Measurements from ENCODE around the gene ZC3H15.

The ZC3H15 gene

DNA sequence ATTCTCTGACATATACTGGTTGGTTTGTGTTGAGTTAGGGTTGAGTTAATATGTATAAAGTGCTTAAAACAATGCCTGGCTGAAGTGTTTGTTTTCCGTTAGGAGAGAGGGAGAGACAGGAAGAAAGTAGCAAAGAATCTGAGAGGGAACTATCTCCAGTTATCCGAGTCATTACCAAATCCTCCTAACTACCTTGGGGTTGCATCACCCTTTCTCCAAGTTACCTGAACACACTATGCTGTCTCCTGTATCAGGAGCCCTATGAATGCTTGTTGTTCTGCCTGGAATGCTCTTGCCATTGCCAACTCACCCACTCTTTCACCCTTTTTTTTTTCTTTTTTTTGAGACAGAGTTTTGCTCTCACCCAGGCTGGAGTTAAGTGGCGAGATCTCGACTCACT lies 55.9 kb downstream of the ZC3H15 start:
- no peak for DNase-seq (ENCODE audit: low spot score)

DNA sequence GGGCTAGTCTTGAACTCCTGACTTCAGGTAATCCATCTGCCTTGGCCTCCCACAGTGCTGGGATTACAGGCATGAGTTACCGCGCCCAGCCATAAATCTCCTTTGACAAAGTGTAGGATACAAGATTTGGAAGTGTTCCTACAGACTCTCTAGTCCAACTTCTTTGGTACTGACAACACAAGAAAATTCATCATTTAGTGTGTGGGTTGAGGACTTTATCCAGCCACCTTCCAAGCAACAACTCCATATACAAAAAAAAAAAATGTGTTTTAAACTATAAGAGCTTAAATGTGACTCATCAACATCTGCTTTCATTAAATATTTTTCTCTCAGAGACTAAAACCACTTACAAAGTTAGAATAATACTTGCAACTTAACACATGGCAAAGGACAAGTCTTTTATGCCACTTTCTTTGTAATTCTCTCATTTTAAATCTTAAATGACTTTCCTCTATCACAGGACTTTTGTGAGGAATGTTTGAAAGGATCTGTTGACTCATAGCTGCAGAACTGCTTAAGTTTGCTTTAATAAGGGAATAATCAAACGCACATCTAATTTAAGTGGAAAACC lies 57.6 kb downstream of the ZC3H15 start:
- no peak for DNase-seq (ENCODE audit: low spot score)

DNA sequence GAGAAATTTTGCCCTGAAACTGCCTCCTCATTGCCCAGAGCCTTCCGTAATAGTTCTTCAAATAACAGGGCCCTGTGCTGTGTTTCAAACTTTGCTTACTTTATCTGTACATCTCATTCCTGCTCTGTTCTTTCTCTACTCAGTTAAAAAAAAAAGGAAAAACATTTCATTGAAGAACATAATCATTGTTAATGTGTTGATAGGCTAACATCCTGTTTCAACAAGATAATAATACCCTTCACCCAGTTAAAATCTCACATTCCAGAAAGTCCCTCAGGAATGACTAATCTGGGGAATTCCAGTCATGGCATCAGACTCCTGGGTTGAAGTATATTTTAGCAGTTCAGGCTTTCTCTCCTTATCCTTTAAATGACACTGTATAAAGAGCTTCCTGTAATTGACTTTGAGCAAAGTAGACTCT lies 58.2 kb downstream of the ZC3H15 start:
- DNase-seq (ENCODE audit: low spot score), result peak; percentile 12

DNA sequence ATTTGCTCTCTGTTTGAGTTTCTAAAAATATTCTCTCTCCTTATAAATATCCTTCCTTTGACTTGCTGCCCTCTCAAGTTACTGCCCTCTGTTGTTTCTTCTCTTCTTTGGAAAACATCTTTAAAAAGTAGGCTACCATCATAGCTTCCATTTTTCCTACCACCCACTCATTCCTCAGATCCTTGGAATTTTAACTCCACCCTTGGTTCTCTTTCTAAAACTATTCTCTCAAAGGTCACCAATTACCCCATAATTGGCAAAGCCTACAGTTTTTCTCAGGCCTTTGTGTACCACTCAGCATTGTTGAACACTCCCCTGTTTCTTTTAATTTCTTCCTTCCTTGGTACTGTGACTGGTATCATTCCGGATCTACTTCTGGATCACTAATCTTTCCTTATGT lies 60.8 kb downstream of the ZC3H15 start:
- DNase-seq (ENCODE audit: low spot score), result no peak

DNA sequence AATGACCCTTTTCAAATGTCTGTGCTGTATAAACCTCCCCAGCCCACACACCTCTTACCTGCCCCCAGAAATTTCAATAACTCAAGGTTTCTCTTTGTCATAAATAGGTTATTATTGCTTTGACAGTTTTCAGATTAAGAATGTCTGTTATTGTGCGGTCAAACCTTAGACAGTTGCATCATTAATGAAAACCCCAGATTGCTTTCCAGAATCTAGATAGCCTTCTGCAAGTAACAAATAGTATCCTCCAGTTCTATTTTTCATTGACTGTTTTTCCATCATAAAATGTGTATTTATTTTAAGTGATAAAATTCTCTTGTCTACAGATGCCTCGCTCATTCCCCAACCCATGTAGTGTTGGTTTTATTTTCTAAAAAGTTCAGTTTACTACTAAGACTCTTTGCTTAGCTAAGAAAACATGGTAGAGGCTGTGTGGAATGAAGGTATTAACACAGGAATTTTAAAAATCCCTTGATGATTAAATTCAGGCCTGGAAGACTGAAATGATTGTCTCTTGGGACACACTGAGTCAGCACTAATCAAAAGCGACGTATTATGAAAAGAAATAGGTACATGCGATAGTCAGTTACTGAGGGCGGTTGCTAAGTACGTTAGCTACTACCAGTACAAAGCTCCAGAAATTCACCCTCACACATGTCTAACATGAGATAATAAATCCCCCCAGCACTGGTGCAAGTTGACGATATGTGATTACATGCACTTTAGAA lies 65.4 kb downstream of the ZC3H15 start:
- DNase-seq (ENCODE audit: low spot score), result no peak

DNA sequence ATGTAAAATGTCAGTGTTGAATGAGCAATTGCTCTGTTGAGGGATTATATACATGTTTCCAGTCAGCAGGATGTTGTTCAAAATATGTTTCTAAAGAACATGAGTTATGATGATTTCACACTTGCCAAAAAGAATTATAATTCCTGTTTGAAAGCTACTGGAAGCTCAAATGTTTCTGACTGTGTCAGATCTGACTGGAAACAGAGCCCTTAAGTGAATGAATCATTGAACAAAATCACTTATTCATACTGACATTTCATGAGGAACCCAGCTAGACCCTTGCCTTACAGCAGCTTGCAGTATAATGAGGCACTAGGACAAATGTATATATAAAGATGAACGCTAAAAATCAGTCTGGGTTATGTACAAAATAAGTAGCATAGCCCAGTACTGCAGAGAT lies 68.4 kb downstream of the ZC3H15 start:
- peak; percentile 30 for DNase-seq (ENCODE audit: low spot score)

DNA sequence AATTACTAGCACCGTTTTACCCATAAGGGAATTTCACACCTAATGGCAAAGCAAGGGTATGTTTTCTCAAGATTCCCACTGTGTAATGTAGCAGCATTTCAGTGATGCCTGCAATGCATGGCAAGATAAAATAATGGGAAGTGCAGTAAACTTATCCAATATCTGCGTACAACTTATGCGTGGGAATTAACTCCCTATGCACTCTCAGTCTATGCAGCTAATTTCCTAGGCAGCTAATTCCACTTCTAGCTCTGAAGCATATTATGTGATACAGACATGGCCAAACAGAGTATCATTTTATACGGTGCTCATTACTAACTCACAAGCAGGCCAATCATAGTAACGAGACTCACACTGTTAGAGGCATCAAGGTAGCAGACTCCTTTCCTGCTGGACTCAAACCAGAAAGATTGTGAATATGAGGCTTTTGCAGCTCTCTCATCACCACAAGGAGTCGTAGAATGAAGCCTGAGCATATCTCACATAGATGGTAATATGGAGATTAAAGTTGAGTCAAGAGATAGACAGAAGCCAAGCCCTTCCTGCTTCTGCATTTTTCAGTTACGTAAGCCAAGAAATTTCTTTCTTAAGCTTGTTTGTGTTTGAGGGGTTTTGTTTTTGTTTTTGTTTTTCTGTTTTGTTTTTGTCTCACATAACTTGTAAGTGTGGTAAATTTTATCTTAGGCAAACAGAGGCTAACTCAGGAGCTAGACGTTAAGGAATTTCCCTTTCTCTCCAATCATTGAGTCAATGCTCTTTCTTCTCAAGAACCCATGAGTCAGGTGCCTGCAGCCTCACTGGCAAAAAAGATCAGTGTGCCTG lies 69.0 kb downstream of the ZC3H15 start:
- DNase-seq (ENCODE audit: low spot score), result no peak

DNA sequence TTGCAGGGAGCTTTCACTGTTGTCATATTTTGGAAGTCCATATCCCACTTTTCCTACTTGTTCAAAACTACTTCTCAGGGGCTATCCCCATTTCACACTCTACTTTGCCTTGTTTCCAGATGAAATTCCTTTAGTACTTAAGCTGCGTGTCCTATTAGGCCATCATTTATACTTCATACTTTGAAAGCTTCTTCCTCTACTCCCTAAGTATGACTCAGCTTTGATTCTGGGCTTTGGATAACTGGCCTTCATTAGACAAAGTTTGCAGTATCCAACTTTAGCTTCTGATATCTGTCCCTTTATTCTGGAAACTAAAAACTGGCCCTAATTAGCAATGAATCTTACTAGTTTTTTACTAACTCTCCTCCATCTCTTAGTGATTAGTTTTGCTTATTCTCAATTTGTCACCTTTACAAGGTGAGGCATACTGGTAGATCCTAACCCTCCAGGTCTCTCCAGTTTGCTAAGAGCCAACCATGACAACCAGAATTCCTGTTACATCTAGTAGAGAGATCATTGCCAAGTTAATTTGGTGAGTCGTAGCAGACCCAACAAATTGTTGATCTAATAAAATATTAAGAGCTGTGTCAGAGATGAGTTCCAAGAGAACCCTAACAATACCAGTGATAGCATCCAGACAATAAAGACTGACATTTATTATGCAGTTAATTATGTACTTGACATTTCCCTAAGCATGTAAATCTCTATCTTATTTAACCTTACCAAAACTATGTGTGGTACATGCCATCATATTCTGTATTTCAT lies 72.6 kb downstream of the ZC3H15 start:
- no peak for DNase-seq (ENCODE audit: low spot score)

Measured in RKO (cell line).